ENCODE data around the gene DHRSX. TPM values are rescaled to one million over a fixed set of nuclear protein-coding genes. Genes with fewer than 3 reads are reported as not detected.
"Not testable (repeated sequence)": the region's sequence is repeated elsewhere in the genome, so short reads cannot be mapped to it uniquely, and the experiment has no call there.

The DHRSX gene
- total RNA-seq, 1 experiment from 2014 or later: 21.5 TPM

DNA sequence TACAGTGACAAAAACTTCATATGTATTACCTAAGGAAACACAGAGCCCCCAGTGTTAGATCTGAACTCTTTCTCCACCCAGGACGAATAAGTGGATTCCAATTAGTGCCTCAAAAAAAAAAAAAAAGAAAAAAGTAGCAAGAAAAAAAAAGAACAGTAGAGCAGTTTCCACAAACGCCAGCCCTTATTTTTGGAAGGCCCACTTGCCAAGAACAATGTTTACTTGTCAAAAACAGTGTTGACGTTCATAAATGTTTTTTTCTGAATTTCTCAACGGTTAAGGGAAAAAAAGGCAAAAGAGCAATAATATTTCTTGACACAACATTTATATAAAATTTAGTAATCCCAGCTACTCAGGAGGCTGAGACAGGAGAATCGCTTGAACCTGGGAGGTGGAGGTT lies 38.7 kb downstream of the DHRSX start:
- Mint-ChIP-seq H3K4me1 (ENCODE audit: low read depth, unreplicated experiment) (peaks cover 2% of the 10 kb centered on the region), H3K4me3 (ENCODE audit: low read depth, unreplicated experiment) (no peak overlapping the region), H3K27me3 (ENCODE audit: unreplicated experiment) (no peaks in the 10 kb centered on the region), H3K36me3 (ENCODE audit: insufficient read depth, unreplicated experiment) (no peaks in the 10 kb centered on the region), H3K9me3 (ENCODE audit: low read depth, unreplicated experiment) (no peaks in the 10 kb centered on the region), H3K27ac (ENCODE audit: unreplicated experiment) (no peak overlapping the region)
- no peak for DNase-seq
- intact Hi-C loops (cut with micrococcal nuclease; ENCODE audit: unreplicated experiment): no loop called here
- BruUV-seq (replicated peaks): no TSS peak
- CTCF ChIA-PET: no interaction called here
- no peak for TF ChIP-seq CTCF (IDR thresholded peaks at IDR 0.05; ENCODE audit: unreplicated experiment)

DNA sequence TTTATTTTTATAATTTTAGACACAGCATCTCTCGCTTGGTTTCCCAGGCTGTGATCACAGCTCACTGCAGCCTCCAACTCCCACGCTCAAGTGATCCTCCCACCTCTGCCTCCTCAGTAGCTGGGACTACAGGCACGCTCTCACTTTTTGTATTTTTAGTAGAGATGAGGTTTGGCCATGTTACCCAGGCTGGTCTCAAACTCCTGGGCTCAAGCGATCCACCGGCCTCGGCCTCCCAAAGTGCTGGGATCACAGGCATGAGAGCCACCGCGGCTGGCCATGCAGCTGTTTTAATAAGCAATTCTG lies 39.1 kb downstream of the DHRSX start:
- Mint-ChIP-seq H3K27me3 (ENCODE audit: unreplicated experiment) (no peaks in the 10 kb centered on the region), H3K9me3 (ENCODE audit: low read depth, unreplicated experiment) (no peaks in the 10 kb centered on the region), H3K4me3 (ENCODE audit: low read depth, unreplicated experiment) (no peak overlapping the region), H3K4me1 (ENCODE audit: low read depth, unreplicated experiment) (no peaks in the 10 kb centered on the region), H3K27ac (ENCODE audit: unreplicated experiment) (no peak overlapping the region), H3K36me3 (ENCODE audit: insufficient read depth, unreplicated experiment) (no peaks in the 10 kb centered on the region)
- CTCF ChIA-PET: no interaction called here
- TF ChIP-seq CTCF (IDR thresholded peaks at IDR 0.05; ENCODE audit: unreplicated experiment): no peak
- BruUV-seq (replicated peaks): no TSS peak
- no peak for DNase-seq
- intact Hi-C loops (cut with micrococcal nuclease; ENCODE audit: unreplicated experiment): no loop called here

DNA sequence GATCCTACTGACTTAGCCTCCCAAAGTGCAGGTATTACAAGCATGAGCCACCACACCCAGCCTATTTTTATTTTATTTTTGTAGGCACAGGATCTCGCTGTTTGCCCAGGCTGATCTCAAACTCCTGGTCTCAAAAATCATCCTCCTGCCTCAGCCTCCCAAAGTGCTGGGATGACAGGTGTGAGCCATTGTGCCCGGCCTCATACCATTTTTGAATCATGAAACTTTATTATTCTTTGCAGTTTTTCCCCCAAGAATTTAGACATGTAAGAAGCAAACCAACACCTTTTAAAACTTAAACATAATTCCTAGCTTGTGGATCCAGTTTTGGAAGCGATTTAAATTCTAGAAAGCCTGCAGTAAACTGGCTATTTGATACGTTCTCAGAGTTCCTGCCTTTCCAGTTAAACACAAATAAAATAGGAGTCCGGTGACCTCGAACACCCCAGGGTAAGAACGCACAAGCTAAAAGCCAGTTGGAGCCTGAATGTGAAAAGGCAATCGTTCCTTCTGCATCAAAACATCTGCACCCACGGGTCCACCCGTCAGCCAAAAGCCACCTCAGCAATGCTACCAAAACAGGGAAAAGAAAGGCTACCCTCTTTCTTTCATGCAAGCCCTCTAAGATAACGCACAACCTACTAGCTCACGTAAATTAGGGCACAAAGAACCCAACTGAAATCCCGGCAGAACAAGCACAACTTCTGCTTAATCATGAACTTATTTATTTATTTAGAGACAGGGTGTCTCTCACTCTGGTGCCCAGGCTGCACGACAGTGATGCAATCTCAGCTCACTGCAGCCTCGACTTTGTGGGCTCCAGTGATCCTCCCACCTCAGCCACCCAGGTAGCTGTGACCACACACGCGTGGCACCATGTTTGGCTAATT lies 39.7 kb downstream of the DHRSX start:
- H3K27ac Mint-ChIP-seq (ENCODE audit: unreplicated experiment); CTCF ChIA-PET; H3K9me3 Mint-ChIP-seq (ENCODE audit: low read depth, unreplicated experiment); H3K27me3 Mint-ChIP-seq (ENCODE audit: unreplicated experiment); BruUV-seq (replicated peaks); H3K36me3 Mint-ChIP-seq (ENCODE audit: insufficient read depth, unreplicated experiment); intact Hi-C loops (cut with micrococcal nuclease; ENCODE audit: unreplicated experiment); DNase-seq; H3K4me1 Mint-ChIP-seq (ENCODE audit: low read depth, unreplicated experiment); H3K4me3 Mint-ChIP-seq (ENCODE audit: low read depth, unreplicated experiment): not testable (repeated sequence)

- H3K36me3 Mint-ChIP-seq (ENCODE audit: insufficient read depth, unreplicated experiment); BruUV-seq (replicated peaks); H3K9me3 Mint-ChIP-seq (ENCODE audit: low read depth, unreplicated experiment); H3K27ac Mint-ChIP-seq (ENCODE audit: unreplicated experiment); H3K4me3 Mint-ChIP-seq (ENCODE audit: low read depth, unreplicated experiment); intact Hi-C loops (cut with micrococcal nuclease; ENCODE audit: unreplicated experiment); H3K4me1 Mint-ChIP-seq (ENCODE audit: low read depth, unreplicated experiment); H3K27me3 Mint-ChIP-seq (ENCODE audit: unreplicated experiment); CTCF ChIA-PET; DNase-seq: not testable (repeated sequence)
Observed at GRCh38 chrX:2460048-2460447, 40.7 kb downstream of the DHRSX start.

- H3K4me1 Mint-ChIP-seq (ENCODE audit: low read depth, unreplicated experiment): peaks cover 9% of the 10 kb centered on the region
- intact Hi-C loops (cut with micrococcal nuclease; ENCODE audit: unreplicated experiment): no loop called here
- BruUV-seq (replicated peaks): no TSS peak
Observed at GRCh38 chrX:2458309-2458708, 42.5 kb downstream of the DHRSX start.

More at GRCh38 chrX:2458309-2458708, 42.5 kb downstream of the DHRSX start:
- H3K4me3 Mint-ChIP-seq (ENCODE audit: low read depth, unreplicated experiment): no peak overlapping the region
- no peak for TF ChIP-seq CTCF (IDR thresholded peaks at IDR 0.05; ENCODE audit: unreplicated experiment)
- no peak for DNase-seq
- CTCF ChIA-PET: no interaction called here
- no peaks in the 10 kb centered on the region for H3K36me3 Mint-ChIP-seq (ENCODE audit: insufficient read depth, unreplicated experiment)
- no peak overlapping the region for H3K27ac Mint-ChIP-seq (ENCODE audit: unreplicated experiment)
- no peaks in the 10 kb centered on the region for H3K27me3 Mint-ChIP-seq (ENCODE audit: unreplicated experiment)
- no peaks in the 10 kb centered on the region for H3K9me3 Mint-ChIP-seq (ENCODE audit: low read depth, unreplicated experiment)
